GM23338 (cell line): Measurements from ENCODE around the gene C9orf57. TPM values are rescaled to one million over a fixed set of nuclear protein-coding genes. Genes with fewer than 3 reads are reported as not detected.

Experiments used
- polyA plus RNA-seq: library from polyadenylated mRNA; unstranded; fragments of >200 nt; fragmentation: Nextera tagmentation; extraction: Ambion mirVana; gene quantifications from 2 replicates; pipeline ENCODE4 v1.2.1, GENCODE V29; 2016
- small RNA-seq: library from RNA; depleted of rRNA; stranded (forward); fragments of <200 nt; gene quantifications from one replicate; pipeline ENCODE3, GENCODE V24; 2014; ENCODE audit warnings: low replicate concordance
- total RNA-seq: library from RNA; depleted of rRNA; stranded (reverse); fragments of >200 nt; shearing (Covaris generic); gene quantifications from 2 replicates; pipeline ENCODE4 v1.2.3, GENCODE V29; 2014; rRNA removed

C9orf57 gene
- total and polyA plus RNA-seq, 2 experiments from 2014 or later = not detected

Small RNAs within 50 kb of the gene (small RNA-seq; reads per million reads assigned to genes)
- not detected for gene HSPB1P1

Other genes starting within 250 kb of the C9orf57 start
- 99.3 and 112 TPM in 2 replicates for gene ABHD17B, start 149.4 kb downstream of the C9orf57 start, total RNA-seq
- 27.9 and 32.2 TPM in 2 replicates for gene ABHD17B, start 149.4 kb downstream of the C9orf57 start, polyA plus RNA-seq
- 10.3 and 18.5 TPM in 2 replicates for gene C9orf85, start 149.0 kb downstream of the C9orf57 start, total RNA-seq
- 20.8 and 21.5 TPM in 2 replicates for gene C9orf85, start 149.0 kb downstream of the C9orf57 start, polyA plus RNA-seq
- gene GDA, start 88.8 kb upstream of the C9orf57 start, total RNA-seq = 4.1 and 5.8 TPM in 2 replicates
- gene GDA, start 88.8 kb upstream of the C9orf57 start, polyA plus RNA-seq = 3.2 and 4.0 TPM in 2 replicates